Fibroblast of gingiva (primary cell): ENCODE results near the gene CIAO3.
A peak's percentile ranks its signal among the peaks of the same experiment; 100 is the strongest.

ENCODE experiments used
- DNase-seq: peaks from one replicate; pipeline ENCODE4 v3.0.0-alpha.2; 2011; ENCODE audit warnings: low read depth

The CIAO3 gene

DNA sequence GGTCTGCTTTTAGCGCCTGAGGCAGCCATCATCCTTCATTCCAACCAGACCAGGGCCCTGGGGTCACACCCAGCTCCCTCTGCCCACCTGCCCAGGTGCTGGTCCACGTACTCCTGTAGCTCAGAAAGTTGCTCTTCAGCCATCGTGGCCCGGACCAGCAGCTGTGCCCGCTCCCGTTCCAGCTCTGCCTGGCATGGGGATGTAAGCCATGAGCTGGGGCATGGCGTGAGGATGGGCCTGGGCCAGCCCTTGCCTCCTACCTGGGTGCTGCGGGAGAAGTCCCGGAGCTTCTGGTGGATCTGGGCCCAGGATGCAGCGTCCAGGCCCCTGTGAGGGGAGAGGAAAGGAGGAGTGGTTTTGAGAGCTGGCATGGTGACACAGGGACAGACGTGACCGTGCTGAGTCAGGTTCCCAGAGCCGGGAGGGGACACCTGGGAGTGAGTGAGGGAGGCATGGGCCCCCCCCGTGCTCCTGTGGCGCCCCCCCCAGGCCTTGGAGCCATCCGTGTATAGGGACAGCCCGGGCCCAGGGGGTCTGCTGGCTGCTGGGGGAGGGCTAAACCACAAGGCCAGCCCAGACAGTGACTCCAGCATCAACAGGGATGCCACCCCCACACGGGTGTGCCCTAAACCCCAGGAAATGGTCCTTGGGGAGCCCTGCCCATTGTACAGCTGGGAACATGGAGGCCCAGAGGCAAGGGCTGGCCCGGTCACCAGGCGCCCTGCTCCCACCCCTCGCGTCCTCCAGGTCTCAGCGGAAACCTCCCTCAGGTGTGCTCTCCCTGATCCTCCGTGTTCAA is 17.8 kb downstream of the CIAO3 start:
- no peak for DNase-seq

DNA sequence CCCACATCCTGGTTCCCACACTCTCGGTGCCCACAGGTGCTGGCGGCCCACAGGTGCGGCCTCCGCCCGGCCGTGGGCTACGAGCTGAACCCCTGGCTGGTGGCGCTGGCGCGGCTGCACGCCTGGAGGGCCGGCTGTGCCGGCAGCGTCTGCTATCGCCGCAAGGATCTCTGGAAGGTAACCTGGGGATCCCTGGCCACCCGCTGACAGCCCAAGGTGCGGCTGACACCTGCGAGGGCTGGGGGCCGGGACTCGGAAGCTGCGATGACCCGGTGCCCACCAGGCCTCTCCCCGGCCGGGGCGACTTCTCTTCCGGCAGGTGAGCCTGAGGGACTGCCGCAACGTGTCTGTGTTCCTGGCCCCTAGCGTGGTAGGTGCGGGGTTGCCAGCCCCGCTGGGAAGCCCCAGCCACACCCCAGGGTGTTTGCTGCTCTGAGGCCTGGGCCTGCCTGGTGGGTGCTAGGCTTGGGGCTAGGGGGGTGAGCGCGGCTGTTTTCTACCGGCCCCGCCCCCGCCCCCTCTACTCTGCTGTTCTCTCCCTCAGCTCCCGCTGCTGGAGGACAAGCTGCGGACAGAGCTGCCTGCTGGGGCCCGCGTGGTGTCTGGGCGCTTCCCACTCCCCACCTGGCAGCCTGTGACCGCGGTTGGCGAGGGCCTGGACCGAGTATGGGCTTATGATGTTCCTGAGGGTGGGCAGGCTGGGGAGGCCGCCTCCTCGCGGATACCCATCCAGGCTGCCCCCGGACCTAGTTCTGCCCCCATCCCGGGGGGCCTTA is 18.8 kb downstream of the CIAO3 start:
- no peak for DNase-seq

DNA sequence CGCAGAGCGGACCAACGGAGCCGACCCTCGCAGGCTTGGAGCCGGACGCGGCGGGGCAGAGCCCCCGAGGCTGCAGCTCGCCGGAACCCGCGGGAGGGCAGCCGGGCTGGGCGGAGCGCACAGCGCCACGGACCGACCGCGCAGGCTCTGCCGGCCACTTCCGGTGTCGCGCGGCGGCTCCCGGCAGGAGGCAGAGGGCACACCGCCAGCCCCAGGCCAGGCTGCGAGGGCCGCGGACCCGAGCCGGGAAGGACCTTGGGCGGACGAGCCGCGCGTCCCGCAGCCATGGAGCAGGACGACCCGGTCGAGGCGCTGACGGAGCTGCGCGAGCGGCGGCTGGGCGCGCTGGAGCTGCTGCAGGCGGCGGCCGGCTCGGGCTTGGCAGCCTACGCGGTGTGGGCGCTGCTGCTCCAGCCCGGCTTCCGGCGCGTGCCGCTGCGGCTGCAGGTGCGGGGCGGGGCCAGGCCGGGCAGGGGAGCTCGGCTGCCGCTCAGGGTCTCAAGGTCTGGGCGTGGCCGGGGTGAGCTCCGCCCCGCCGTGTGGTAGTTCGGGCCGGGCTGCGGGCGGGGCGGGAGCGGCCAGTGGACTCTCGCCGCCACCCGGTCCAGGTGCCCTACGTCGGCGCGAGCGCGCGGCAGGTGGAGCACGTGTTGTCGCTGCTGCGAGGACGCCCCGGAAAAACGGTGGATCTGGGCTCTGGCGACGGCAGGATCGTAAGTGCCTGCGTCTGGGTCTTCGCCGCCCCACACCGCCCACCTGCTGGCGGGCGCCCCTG is 19.6 kb downstream of the CIAO3 start, which contains the start of gene ANTKMT:
Gene ANTKMT, plus strand, starts transcription at position 157 of the 775 bp plus-strand sequence. Its CDS starts 129 bp downstream, at position 286.
- peak; percentile 72 for DNase-seq

DNA sequence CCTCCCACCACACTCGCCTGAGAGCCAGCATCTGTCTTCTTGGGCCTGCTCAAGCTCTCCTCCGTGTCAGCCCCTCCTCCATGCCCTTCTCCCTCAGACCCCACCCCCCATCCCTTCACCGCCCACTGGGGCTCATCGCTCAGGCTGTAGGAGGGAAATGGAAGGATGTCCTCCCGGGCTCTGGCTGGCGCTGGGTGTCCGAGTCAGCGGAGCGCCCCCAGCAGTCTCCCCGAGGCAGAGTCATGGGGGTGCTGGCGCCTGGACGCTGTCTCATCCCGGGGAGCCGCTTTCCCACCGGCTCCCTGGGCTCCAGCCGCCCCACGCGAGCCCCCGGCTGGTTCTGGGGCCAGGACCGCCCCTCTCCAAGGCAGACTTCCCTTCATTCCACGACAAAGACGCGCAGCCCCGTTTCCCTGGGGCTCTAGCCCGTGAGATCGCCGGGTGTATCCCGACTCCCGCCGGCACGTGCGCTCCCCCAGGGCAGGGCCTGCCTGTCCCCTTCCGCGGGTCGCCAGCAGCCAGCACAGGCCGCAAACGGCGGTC is 20.3 kb downstream of the CIAO3 start:
- DNase-seq: peak; percentile 67

DNA sequence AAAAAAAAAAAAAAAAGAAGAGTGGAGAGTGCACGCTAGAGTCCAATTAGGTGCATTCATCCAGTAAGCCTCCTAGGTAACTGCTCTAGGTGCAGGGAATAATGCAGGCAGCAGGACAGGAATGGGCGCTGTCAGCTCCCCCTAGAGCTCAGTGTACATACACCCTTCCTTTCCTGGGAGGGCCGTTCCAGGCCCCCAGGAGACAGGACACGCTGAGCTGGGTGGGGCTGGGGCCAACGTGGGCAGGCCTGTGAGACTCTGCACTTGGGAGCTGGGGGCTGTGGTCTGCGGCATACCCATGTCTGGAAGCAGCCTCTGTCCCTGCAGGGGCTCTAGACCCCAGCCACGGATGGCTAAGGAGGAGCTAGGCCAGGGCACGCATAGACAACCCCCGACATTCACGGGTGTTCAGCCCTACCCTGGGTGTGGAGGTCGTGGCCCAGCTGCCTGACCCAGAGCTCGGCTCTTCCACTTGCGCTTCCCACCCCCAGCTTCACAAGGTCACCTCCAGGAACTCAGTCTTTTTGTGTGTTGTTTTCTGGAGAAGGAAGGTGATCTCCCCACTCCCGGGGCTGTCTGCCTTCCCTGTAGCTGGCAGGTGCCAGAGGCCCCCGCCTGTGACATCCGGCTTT is 20.9 kb downstream of the CIAO3 start:
- DNase-seq: no peak

DNA sequence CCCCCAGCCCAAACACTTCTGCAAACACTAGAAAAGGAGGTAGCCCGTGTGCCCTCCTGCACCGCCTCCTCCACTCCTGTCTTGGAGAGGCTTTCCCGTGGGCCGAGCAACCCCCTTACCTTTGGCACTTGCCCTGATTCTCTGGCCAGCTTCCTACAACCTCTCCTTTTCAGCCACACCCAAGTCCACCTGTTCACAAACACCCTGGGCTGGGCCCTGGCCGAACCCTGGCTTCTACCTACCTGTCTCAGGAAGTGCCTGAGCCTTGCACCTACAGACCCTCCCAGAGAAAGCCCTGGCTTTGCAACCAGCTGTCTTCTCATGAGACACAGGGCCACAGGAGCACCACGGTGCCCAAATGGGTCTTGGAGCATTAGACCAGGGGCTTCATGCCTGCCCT is 21.9 kb downstream of the CIAO3 start:
- no peak for DNase-seq

DNA sequence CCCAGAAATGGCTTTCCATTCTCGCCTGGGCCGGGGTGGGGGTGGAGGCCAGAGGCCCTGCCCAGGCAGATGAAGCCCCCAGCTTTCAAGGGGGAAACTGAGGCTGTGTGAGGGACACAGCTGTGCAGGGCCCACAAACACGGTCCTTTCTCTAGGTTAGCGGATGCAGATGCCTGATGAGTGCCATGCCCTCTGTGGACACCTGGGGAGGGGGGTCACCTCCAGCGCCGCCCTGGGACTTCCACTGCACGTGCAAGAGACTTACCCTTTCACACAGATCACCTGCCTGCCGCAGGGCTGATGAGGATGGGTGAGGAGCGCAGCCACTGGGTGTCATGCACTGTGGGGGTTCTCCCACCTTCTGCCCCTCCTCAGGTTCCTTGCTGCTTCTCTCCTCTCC is 22.4 kb downstream of the CIAO3 start:
- DNase-seq: no peak

DNA sequence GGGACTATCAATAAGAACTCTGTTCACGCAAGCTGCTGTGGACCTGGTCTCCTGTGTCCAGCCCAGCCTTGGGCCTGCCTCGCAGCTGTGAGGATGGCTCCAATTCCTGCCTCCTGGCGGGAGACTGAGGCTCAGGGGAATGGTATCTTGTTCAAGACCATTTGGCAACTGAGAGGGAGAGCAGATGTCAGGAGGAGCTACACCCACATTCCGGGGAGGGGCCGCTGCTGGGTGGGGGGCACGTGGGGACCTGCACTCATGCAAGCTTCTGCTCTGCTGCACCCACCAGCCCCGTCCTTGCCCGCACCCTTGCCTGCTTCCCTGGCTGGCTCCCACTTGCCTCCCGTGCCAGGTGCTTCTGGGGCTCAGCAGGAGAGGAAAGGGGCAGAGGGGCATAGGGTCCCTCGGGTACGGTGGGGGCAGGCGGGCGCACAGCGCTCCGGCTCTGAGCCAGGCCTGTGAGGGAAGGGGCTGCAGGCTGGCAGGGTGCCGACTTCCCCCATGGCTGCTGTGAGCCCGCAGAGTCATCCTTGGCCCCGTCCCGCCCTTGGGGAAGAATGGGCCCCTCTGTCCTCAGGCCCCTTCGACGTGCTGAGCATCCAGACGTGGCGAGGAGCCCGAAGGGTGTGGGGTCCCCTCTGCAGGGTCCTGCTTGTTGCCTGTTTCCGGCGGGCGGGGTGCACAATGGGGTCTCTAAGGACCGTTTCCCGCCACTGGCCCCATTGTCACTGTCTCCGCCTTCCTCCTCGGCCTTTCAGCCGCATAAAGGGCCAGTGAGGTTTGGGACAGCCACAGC is 23.1 kb downstream of the CIAO3 start:
- DNase-seq: no peak

DNA sequence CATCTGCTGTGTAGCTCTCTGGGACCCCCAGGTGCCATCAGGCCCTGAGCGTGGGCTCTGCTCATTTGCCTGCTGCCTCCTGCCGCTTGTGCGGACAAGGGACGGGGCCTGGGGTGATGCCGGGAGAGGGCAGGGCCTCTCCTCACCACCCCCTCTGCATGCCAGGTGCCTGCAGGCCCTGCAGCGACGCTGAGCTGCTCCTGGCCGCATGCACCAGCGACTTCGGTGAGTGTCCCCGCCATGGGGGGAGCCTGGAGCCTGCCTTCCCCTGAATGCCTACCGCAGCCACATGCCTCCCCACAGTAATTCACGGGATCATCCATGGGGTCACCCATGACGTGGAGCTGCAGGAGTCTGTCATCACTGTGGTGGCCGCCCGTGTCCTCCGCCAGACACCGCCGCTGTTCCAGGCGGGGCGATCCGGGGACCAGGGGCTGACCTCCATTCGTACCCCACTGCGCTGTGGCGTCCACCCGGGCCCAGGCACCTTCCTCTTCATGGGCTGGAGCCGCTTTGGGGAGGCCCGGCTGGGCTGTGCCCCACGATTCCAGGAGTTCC is 23.9 kb downstream of the CIAO3 start:
- DNase-seq: no peak

DNA sequence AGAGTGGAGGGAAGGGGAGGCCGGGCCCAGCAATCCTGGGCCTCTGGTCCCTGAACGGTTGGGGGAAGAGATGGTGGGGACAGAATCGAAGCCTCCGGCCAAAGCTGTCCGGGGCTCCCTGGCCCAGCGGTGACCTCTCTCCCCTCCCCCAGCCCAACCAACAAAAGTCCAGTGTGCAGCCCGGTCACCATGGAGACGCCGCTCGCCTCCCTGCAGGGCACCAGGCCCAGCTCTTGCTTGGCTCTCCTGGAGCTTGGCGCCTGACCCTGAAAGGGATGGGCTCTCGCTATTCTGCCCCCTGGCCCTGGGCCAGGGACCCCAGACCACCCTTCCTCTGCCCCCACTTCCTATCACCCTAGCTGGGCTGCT is 24.6 kb downstream of the CIAO3 start:
- peak; percentile 75 for DNase-seq

DNA sequence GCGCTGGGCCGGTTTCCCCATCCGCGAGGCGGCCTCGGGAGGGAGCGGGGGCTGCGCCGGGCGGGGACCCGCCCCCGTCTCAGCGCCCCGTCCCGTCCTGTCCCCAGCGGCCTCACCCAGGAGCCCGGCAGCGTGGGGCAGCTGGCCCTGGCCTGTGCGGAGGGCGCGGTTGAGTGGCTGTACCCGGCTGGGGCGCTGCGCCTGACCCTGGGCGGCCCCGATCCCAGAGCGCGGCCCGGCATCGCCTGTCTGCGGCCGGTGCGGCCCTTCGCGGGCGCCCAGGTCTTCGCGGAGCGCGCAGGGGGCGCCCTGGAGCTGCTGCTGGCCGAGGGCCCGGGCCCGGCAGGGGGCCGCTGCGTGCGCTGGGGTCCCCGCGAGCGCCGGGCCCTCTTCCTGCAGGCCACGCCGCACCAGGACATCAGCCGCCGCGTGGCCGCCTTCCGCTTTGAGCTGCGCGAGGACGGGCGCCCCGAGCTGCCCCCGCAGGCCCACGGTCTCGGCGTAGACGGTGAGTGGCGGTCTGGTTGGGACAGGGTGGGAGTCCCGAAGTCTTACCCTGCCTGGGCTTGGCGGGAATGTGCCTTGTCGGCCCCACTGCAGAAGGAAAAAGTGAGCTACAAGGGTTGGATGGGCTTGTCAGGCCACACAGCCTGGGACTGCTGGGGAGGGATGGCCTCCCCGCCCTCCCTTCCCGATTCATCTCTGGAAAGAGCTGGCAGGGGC is 25.2 kb downstream of the CIAO3 start:
- DNase-seq: no peak

DNA sequence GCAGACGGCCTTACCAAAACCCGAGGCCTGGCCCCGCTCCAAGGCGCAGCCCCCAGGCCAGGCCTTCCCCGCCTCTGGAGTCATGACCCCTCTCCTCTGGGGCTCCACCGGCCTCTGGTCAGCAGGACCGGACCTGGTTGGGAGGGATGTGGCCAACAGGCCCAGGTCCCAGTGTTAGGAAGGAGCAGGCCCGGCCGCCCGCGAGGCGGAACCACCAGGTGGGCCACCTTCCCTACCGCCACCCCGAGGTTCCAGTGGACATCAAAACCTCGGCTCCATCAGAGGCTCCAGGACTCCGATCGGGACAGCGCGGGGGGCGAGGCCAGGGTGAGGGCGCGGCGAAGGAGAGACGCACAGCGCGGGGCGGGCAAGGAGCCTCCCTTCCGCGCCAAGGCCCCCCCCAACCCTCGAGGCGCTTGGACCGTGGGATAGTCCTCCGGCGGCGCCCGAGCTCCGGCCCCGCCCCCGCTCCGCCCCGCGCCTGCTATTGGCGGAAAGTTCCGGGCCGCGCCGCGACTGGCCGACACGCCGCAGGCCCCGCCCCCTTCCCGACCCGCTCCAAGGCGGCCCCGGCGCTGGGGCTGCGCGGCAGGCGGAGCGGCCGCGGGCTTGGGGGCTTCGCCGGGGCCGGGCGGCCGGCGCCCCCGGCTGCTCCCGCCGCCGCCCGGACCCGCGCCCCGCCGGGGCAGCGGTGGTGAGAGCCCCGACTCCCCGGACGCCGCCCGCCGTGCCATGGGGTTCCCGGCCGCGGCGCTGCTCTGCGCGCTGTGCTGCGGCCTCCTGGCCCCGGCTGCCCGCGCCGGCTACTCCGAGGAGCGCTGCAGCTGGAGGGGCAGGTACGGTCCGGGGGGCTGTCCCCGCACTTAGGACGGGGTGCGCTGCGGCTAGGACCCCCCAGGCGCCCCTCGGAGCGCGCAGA is 26.0 kb downstream of the CIAO3 start, which contains the start of gene METRN:
Gene METRN, plus strand, starts transcription at position 561 of the 919 bp plus-strand sequence. Its CDS starts 172 bp downstream, at position 733.
- peak; percentile 86 for DNase-seq

DNA sequence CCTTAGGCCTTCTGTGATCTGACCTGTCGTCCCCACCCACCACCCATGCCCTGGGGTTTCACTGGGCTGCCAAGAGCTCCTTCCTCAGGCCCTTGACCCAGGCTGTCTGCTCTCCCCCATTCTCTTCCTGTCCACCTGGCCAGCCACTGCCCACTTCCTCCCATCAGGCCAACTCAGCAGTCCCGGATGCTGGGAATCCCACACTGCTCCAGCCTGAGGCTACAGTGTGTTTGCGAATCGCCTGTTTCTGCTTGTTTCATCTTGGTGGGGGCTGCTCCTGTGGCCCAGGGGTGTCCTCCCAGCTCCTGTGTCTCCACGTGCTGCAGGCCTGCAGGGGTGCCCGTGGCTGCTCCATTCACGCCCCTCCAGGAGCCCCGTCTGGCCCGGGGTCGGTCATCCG is 26.7 kb downstream of the CIAO3 start:
- DNase-seq: no peak

DNA sequence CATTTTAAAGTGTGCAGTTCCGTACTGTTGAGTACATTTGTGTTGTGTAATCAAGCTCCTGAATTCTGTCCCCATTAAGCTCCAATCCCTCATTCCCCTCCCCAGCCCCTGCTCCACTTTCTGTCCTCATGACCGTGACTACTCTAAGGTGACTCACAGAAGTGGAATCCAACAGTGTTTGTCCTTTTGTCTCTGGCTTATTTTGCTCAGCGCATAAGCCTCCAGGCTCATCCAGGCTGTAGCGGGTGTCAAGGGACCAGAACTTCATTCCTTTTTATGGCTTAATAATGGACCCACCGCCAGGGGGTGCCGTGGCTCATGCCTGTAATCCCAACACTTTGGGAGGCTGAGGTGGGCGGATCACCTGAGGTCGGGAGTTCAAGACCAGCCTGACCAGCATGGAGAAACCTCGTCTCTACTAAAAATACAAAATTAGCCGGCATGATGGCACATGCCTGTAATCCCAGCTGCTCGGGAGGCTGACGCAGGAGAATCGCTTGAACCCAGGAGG is 28.0 kb downstream of the CIAO3 start:
- peak; percentile 96 for DNase-seq

DNA sequence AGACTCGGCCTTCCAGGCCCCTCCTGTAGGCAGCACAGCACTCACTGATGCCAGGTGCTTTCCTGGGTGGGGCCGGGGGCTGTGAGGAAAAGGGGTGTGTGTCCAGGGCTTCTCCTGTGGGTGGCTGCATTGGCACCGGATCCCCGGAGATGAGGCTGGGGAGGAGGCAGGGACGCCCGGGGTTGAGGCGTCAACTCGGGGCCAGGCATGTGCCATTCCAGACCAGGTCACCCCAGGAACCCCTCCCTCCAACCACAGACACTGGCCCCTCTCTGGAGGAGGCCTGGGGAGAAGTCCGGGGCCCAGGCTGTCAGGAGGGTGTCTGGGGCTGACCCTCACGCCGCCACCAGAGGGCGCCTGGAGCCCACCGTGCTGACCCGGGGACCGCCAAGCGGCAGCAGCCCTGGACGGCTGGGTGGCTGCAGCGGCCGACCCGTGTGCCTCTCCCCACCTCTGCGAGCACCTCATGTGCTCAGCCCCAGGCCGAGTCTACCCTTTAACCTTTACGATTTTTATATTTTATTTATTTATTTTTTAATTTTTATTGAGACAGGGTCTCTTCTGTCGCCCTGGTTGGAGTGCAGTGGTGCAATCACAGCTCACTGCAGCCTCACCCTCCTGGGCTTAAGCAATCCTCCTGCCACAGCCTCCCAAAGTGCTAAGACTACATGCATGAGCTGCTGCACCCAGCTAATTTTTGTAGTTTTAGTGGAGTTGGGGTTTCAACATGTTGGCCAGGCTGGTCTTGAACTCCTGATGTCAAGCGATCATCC is 29.1 kb downstream of the CIAO3 start:
- peak; percentile 48 for DNase-seq

DNA sequence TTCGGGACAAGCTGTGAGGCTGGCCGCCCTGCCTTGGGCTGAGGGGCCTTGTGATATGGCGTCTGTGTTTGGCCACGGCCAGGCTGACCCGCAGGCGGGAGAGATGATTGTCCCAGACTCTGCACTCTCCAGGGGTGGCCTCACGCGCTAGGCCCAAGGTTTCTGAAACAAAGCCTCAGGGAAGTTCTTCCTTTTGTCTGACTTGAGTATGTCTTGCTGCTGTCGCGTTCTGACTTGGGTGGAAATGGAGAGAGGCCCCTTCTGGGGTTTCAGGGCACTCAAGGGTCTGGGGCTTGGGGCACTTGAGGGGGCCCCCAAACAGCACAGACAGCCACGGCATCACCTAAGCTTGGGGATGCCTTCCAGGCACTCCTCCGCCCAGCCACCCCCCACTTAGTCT is 29.7 kb downstream of the CIAO3 start:
- DNase-seq: no peak

DNA sequence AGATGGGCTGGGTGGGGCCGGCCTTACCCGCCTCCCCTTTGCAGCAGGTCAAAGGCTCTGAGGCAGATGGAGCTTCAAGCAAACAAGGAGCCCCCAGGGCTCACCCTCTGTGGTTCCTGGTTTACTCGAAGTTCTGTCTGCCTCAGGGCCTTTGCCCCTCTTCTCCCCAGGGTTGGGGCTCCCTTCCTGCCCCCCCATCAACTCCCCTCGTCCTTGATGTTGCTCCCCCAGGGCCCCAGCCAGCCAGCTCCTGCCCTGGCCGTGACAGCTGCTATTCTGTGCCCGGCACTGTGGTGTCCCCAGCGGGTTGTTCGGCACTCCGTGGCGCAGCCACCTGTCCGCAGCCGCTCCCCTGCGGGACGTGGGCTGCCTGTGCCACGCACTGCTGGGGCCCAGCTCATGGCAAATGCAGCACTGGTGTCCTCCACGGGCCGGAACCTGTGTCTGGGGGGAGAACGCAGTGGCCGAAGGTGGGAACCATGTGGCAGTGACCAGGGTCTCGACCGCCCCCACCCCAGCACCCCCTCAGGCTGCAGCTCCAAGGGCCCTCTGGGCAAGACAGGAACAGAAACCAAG is 30.2 kb downstream of the CIAO3 start:
- no peak for DNase-seq
